Muscle layer of colon (tissue), 2 donors: ENCODE measurements around the gene ARL8B.
A peak's percentile ranks its signal among the peaks of the same experiment; 100 is the strongest.
"Not testable (repeated sequence)": the region's sequence is repeated elsewhere in the genome, so short reads cannot be mapped to it uniquely, and the experiment has no call there.

Experiments
- H3K27ac ChIP-seq: one replicate; pipeline ENCODE4 v1.7.0; 2013; ENCODE audit warnings: low read depth, mild to moderate bottlenecking, low read length, moderate library complexity
- H3K27me3 ChIP-seq, 2 donors: one replicate each; pipeline ENCODE4 v1.7.0; 2013; ENCODE audit warnings: low read length in 2 of 2, mild to moderate bottlenecking in 2 of 2; ENCODE audit not compliant: insufficient read depth in 2 of 2, control insufficient read depth in 1 of 2
- H3K36me3 ChIP-seq: one replicate; pipeline ENCODE4 v1.7.0; 2013; ENCODE audit warnings: mild to moderate bottlenecking, low read length; ENCODE audit not compliant: insufficient read depth
- H3K4me1 ChIP-seq: one replicate; pipeline ENCODE4 v1.7.0; 2013; ENCODE audit warnings: mild to moderate bottlenecking, low read length; ENCODE audit not compliant: insufficient read depth
- H3K4me3 ChIP-seq, 2 donors: one replicate each; pipeline ENCODE4 v1.7.0; 2013; ENCODE audit warnings: low read length in 2 of 2, low read depth in 1 of 2, mild to moderate bottlenecking in 1 of 2, moderate library complexity in 1 of 2
- H3K9ac ChIP-seq: one replicate; pipeline ENCODE4 v1.7.0; 2013; ENCODE audit warnings: low read length
- H3K9me3 ChIP-seq: one replicate; pipeline ENCODE4 v1.7.0; 2013; ENCODE audit warnings: mild to moderate bottlenecking, low read length
- donor health status: abdominal sarcoma.
- donor health status: Adenocarcinoma of cecum.

The ARL8B gene

DNA sequence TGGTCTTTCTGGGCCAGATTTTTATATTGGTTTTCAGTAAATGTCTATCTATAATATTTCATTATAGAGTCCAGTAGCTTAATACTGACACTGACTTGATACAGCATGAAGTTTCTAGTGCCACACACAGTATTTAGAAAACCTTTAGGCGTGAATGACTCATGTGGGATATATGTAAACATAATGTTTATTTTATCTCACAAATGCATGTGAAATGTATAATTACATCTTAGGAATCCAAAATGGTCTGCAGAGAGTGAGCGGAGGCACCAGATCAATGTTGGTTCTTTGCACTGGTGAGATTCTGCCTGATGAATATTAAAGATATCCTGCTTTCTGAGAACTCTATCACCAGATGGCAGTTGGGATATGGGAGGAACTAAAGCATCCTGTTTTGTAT is 56.9 kb downstream of the ARL8B start:
- H3K36me3 ChIP-seq: peaks cover 62% of the 10 kb centered on the region

GRCh38 chr3:5181469-5182141 is 59.5 kb downstream of the ARL8B start:
- Histone ChIP-seq H3K27ac (no peak overlapping the region), H3K36me3 (peaks cover 44% of the 10 kb centered on the region), H3K9me3 (no peaks in the 10 kb centered on the region)

More for the DNA sequence above, 56.9 kb downstream of the ARL8B start:
- not testable (repeated sequence) for H3K9ac ChIP-seq, H3K4me3 ChIP-seq, H3K4me1 ChIP-seq, H3K9me3 ChIP-seq, H3K27ac ChIP-seq, H3K27me3 ChIP-seq

DNA sequence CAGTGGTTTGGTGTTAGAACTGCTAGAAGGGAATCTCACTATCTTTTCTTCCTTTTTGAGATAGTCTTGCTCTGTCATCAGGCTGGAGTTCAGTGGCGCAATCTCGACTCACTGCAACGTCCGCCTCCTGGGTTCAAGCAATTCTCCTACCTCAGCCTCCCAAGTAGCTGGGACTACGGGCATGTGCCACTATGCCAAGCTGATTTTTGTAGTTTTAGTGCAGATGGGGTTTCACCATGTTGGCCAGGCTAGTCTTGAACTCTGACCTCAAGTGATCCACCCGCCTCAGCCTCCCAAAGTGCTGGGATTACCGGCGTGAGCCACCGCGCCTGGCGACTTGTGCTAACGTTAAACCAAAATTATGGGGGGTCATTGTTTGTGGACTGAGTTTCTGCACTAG is 61.6 kb downstream of the ARL8B start:
- not testable (repeated sequence) for H3K4me3 ChIP-seq, H3K27me3 ChIP-seq, H3K9ac ChIP-seq, H3K9me3 ChIP-seq, H3K27ac ChIP-seq, H3K4me1 ChIP-seq
- peaks cover 29% of the 10 kb centered on the region for H3K36me3 ChIP-seq

More at GRCh38 chr3:5181469-5182141, 59.5 kb downstream of the ARL8B start:
- Histone ChIP-seq H3K4me3 (no peak overlapping the region), H3K4me1 (no peaks in the 10 kb centered on the region), H3K9ac (no peak overlapping the region), H3K27me3 (no peaks in the 10 kb centered on the region)

GRCh38 chr3:5184499-5184898 is 62.4 kb downstream of the ARL8B start:
- Histone ChIP-seq H3K27me3 (no peaks in the 10 kb centered on the region), H3K4me1 (peaks cover 7% of the 10 kb centered on the region), H3K27ac (no peak overlapping the region), H3K4me3 (no peak overlapping the region), H3K9me3 (no peaks in the 10 kb centered on the region), H3K9ac (no peak overlapping the region), H3K36me3 (peaks cover 22% of the 10 kb centered on the region)

DNA sequence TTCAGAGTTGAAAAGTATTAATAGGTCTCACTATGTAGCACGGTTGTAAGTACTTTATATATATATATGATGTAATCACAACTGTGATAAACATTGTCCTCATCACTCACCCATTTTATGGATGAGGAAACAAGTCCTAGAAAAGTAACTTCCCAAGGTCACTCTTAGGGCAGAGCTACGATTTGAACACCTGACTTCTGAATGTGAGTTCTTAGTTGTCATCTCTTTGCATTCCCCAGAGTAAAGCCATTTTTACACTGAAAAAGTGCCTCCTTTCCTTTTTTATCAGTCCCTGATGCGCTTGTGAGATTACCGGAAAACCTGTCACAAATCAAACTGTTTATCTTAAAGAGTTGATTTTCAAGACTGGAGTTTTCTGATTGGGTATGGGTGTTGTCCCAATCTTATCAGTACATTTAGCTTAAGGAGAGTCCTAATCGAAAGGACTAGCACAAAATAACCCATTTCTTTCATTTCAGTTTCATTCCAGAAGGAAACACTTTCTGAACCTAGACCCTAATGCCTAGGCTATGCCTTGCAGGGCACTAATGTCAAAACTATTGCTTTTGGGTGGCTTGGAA is 63.1 kb downstream of the ARL8B start:
- H3K9ac ChIP-seq: no peak overlapping the region
- H3K9me3 ChIP-seq: no peaks in the 10 kb centered on the region
- no peak overlapping the region for H3K27ac ChIP-seq
- H3K36me3 ChIP-seq: peaks cover 17% of the 10 kb centered on the region
- peaks cover 10% of the 10 kb centered on the region for H3K4me1 ChIP-seq
- no peak overlapping the region for H3K4me3 ChIP-seq
- no peaks in the 10 kb centered on the region for H3K27me3 ChIP-seq

- H3K36me3 ChIP-seq: peaks cover 9% of the 10 kb centered on the region
- no peaks in the 10 kb centered on the region for H3K9me3 ChIP-seq
- H3K27me3 ChIP-seq: no peaks in the 10 kb centered on the region
- no peak overlapping the region for H3K27ac ChIP-seq
- H3K4me3 ChIP-seq: peak overlapping the region in 1 of 2 donors; percentile 78
- H3K9ac ChIP-seq: no peak overlapping the region
- H3K4me1 ChIP-seq: peaks cover 14% of the 10 kb centered on the region
Observed at GRCh38 chr3:5186089-5186857, 64.2 kb downstream of the ARL8B start.

DNA sequence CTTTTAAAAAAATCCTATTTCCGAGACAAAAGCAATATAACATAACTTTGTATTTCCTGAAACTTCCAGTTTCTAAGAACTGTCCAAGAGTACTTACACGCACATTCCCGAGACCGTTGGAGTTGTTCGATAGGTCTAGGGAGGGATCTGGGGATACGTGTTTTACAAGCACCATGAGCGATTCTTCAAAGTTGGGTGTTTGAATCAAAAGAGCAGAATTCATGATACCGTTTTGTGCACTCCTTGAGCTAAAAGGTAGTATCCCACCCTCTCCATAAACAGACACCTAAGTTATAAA is 64.7 kb downstream of the ARL8B start:
- peak overlapping the region; percentile 50 for H3K9ac ChIP-seq
- no peaks in the 10 kb centered on the region for H3K9me3 ChIP-seq
- no peaks in the 10 kb centered on the region for H3K27me3 ChIP-seq
- H3K4me1 ChIP-seq: peaks cover 14% of the 10 kb centered on the region
- H3K4me3 ChIP-seq: peak overlapping the region; percentile 59 to 78
- peak overlapping the region; percentile 60 for H3K27ac ChIP-seq
- H3K36me3 ChIP-seq: peaks cover 4% of the 10 kb centered on the region

DNA sequence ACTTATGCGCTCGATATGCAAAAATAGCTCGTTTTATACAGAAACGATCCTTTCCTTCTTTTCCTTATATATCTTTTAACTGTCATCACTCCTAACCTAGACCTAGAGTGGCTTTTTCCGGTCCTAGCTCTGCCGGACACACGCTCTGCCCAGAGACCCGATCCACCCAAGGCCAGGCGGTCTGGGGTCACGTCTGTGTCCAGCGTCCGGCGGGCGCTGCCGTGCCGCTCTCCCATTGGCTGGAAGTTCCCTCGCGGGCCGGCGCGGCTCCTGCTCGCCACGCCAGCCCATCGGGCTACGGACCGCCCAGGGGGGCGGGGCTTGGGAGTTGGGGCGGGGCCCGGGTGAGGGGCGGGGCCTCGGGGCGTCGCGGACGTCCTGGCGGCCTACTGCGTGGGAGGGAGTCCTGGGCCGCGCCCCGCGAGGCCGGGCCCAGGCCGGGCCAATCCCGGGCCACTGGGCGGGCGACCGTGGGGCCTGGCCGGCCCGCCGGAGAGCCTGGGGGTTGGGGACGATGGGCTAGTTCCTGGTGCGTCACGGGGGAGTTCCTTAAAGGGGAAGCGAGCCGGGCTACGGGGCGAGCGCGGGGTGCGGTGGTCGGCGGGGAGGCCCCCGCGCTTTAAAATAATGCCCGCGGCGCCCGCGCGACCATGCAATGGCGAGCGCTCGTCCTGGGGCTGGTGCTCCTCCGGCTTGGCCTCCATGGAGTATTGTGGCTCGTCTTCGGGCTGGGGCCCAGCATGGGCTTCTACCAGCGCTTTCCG is 65.2 kb downstream of the ARL8B start, which contains the start of gene EDEM1:
Gene EDEM1 (plus strand): TSS at position 552 of the 764 bp plus-strand sequence. CDS start 99 bp downstream, at position 651.
- Histone ChIP-seq H3K27me3 (no peaks in the 10 kb centered on the region), H3K9ac (peak within 1 kb of the TSS; percentile 50), H3K27ac (peak within 1 kb of the TSS; percentile 98), H3K4me3 (peak within 1 kb of the TSS; percentile 88 to 96), H3K4me1 (peaks cover 18% of the 10 kb centered on the region), H3K36me3 (no peaks in the 10 kb centered on the region), H3K9me3 (no peaks in the 10 kb centered on the region)

DNA sequence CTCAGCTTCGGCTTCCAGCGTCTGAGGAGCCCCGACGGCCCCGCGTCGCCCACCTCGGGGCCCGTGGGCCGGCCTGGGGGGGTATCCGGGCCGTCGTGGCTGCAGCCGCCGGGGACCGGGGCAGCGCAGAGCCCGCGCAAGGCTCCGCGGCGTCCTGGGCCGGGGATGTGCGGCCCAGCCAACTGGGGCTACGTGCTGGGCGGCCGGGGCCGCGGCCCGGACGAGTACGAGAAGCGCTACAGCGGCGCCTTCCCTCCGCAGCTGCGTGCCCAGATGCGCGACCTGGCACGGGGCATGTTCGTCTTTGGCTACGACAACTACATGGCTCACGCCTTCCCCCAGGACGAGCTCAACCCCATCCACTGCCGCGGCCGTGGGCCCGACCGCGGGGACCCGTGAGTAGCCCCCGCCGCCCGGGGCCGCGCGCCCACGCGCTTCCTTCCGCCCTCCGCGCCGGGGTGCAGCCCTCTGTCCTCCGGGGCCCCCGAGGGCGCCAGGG is 65.9 kb downstream of the ARL8B start:
- Histone ChIP-seq H3K9ac (peak overlapping the region; percentile 49), H3K4me3 (peak overlapping the region; percentile 88 to 96), H3K27ac (peak overlapping the region; percentile 98), H3K27me3 (no peaks in the 10 kb centered on the region), H3K9me3 (no peaks in the 10 kb centered on the region), H3K36me3 (no peaks in the 10 kb centered on the region), H3K4me1 (peaks cover 22% of the 10 kb centered on the region)

- H3K27ac ChIP-seq: peak overlapping the region; percentile 98
- no peaks in the 10 kb centered on the region for H3K36me3 ChIP-seq
- peak overlapping the region; percentile 49 for H3K9ac ChIP-seq
- H3K27me3 ChIP-seq: no peaks in the 10 kb centered on the region
- H3K4me3 ChIP-seq: peak overlapping the region; percentile 88 to 96
- H3K9me3 ChIP-seq: no peaks in the 10 kb centered on the region
- peaks cover 22% of the 10 kb centered on the region for H3K4me1 ChIP-seq
Observed at GRCh38 chr3:5188419-5189221, 66.5 kb downstream of the ARL8B start.
